ENCODE data around the gene AK5. TPM values are rescaled to one million over a fixed set of nuclear protein-coding genes. Genes with fewer than 3 reads are reported as not detected.

The AK5 gene
- polyA plus RNA-seq, 3 donors: 0.34 to 0.72 (median 0.48) TPM

DNA sequence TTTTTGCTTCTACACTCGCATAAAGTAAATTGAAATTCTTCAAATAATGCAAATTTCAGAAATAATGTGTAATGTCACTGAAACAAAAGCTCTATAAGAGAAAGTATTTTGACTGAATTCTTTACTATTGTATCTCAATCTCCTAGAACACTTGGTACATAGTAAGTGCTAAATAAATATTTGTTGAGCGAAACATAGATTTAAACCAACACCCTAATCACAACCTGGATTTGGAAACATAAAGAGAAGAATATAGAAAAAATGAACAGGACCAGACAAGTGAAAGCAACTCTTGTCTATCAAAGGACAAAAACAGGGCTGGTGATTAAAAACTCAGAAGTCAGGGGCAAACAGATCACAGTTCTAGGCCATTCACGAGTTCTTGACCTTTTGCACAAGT is 74.3 kb downstream of the AK5 start:
- Histone ChIP-seq H3K27me3 (ENCODE audit: control insufficient read depth in 2 of 2, insufficient read depth in 2 of 2, low read length in 2 of 2) (no peaks in the 10 kb centered on the region), H3K27ac (ENCODE audit: low read depth in 1 of 2, low read length in 2 of 2) (no peak overlapping the region), H3K9me3 (replicated peaks in 1 of 2; ENCODE audit: control insufficient read depth in 1 of 2, insufficient read depth in 1 of 2, low read length in 2 of 2) (no peaks in the 10 kb centered on the region), H3K79me2 (ENCODE audit: insufficient read depth, low read length) (no peaks in the 10 kb centered on the region), H3K4me3 (replicated peaks in 1 of 3; ENCODE audit: low read depth in 2 of 3, low read length in 3 of 3) (no peak overlapping the region), H3K36me3 (replicated peaks in 1 of 2; ENCODE audit: control insufficient read depth in 1 of 2, insufficient read depth in 2 of 2, low read length in 2 of 2) (no peaks in the 10 kb centered on the region), H3K4me2 (replicated peaks; ENCODE audit: extremely low read depth, low read length, poor library complexity, severe bottlenecking) (no peak overlapping the region), H3K9ac (ENCODE audit: insufficient read depth, low read length, poor library complexity, severe bottlenecking) (no peak overlapping the region), H4K20me1 (ENCODE audit: insufficient read depth, low read length) (no peaks in the 10 kb centered on the region), H2AFZ (ENCODE audit: insufficient read depth, low read depth, low read length, poor library complexity, severe bottlenecking) (no peak overlapping the region), H3K4me1 (ENCODE audit: control insufficient read depth in 1 of 2, insufficient read depth in 2 of 2, low read length in 2 of 2) (no peaks in the 10 kb centered on the region)
- Mint-ChIP-seq H3K4me3 (no peak overlapping the region), H3K4me1 (no peaks in the 10 kb centered on the region), H3K9me3 (peaks cover 0 to 5% (median 1%) of the 10 kb centered on the region in 7 donors), H3K36me3 (no peaks in the 10 kb centered on the region), H3K27ac (no peak overlapping the region), H3K27me3 (ENCODE audit: low read depth in 3 of 3) (peaks cover 0 to 2% (median 0%) of the 10 kb centered on the region in 3 donors)
- TF ChIP-seq CTCF (IDR thresholded peaks at IDR 0.05): no peak
- no peak for DNase-seq
- WGBS (ENCODE audit: insufficient coverage): no CpG with 5 or more reads among the region's 3 CpGs
- intact Hi-C loops (cut with micrococcal nuclease): no loop called here

DNA sequence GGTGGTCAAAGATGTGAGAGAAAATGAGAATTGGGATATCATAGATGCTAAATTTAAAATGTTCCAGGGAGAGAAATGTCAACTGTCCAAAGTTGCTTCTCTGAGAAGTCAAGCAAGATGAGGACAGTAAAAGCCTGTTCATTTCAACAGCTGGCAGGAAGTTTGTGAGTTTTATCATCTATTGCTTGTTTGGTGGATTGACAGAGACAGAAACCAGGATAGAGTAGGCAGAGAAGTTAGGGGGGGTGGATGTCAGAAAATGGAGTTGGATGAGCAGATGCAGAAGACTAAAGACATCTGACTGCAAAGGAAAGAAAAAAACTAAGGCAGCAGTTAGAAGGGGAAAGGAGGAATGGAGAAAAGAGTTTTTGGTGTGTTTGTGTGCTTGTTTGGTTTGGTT is 78.4 kb downstream of the AK5 start:
- Mint-ChIP-seq H3K36me3 (no peaks in the 10 kb centered on the region), H3K4me3 (no peak overlapping the region), H3K27me3 (ENCODE audit: low read depth in 3 of 3) (peaks cover 0 to 2% (median 0%) of the 10 kb centered on the region in 3 donors), H3K9me3 (peaks cover 0 to 18% (median 3%) of the 10 kb centered on the region in 7 donors), H3K27ac (no peak overlapping the region), H3K4me1 (no peaks in the 10 kb centered on the region)
- no peak overlapping the region for H3K9ac ChIP-seq (ENCODE audit: insufficient read depth, low read length, poor library complexity, severe bottlenecking)
- TF ChIP-seq CTCF (IDR thresholded peaks at IDR 0.05): no peak
- H3K36me3 ChIP-seq (replicated peaks in 1 of 2; ENCODE audit: control insufficient read depth in 1 of 2, insufficient read depth in 2 of 2, low read length in 2 of 2): no peaks in the 10 kb centered on the region
- H3K79me2 ChIP-seq (ENCODE audit: insufficient read depth, low read length): no peaks in the 10 kb centered on the region
- DNase-seq: no peak
- no peaks in the 10 kb centered on the region for H4K20me1 ChIP-seq (ENCODE audit: insufficient read depth, low read length)
- no peaks in the 10 kb centered on the region for H3K4me1 ChIP-seq (ENCODE audit: control insufficient read depth in 1 of 2, insufficient read depth in 2 of 2, low read length in 2 of 2)
- intact Hi-C loops (cut with micrococcal nuclease): no loop called here
- H3K27ac ChIP-seq (ENCODE audit: low read depth in 1 of 2, low read length in 2 of 2): no peak overlapping the region
- peaks cover 0 to 4% of the 10 kb centered on the region in 2 donors for H3K9me3 ChIP-seq (replicated peaks in 1 of 2; ENCODE audit: control insufficient read depth in 1 of 2, insufficient read depth in 1 of 2, low read length in 2 of 2)
- no peak overlapping the region for H3K4me3 ChIP-seq (replicated peaks in 1 of 3; ENCODE audit: low read depth in 2 of 3, low read length in 3 of 3)
- no peaks in the 10 kb centered on the region for H3K27me3 ChIP-seq (ENCODE audit: control insufficient read depth in 2 of 2, insufficient read depth in 2 of 2, low read length in 2 of 2)
- no peak overlapping the region for H3K4me2 ChIP-seq (replicated peaks; ENCODE audit: extremely low read depth, low read length, poor library complexity, severe bottlenecking)
- no peak overlapping the region for H2AFZ ChIP-seq (ENCODE audit: insufficient read depth, low read depth, low read length, poor library complexity, severe bottlenecking)
